Pancreas (tissue), 8 donors: Measurements from ENCODE around the gene SETD1B. TPM values are rescaled to one million over a fixed set of nuclear protein-coding genes. Genes with fewer than 3 reads are reported as not detected.

Experiments
- polyA plus RNA-seq, 2 donors: library from polyadenylated mRNA; stranded (reverse); fragments of 200-250 nt; gene quantifications; one replicate each; pipeline ENCODE4 v1.2.3, GENCODE V29; 2013
- total RNA-seq, 6 donors: library from RNA; stranded (reverse); fragmentation: NEBNext Ultra II Directional in 4 of 6; extraction: Animal tissue kit (Norgen Biotek cat#: 25700) in 4 of 6; gene quantifications; one replicate each; pipeline versions ENCODE4 v1.2.1 to v1.2.4, GENCODE V29; 2021 to 2023
- donor health status: healthy with polysubstance abuse.
- donor health status: DM: no; HTN: no; CAD: no; lungs with moderate emphysema.
- donor health status: DM: no; HTN: no; CAD: no.
- donor health status: Bipolar disorder and iron deficiency.
- donor health status: DM: yes; HTN: yes; CAD: no.
- donor health status: DM: no; HTN: no; CAD: no.
- donor health status: DM: no; HTN: no; CAD: no.
- donor health status: DM: yes; HTN: yes; CAD: no.

The SETD1B gene
- total and polyA plus RNA-seq, 8 donors, result 9.2 to 18.5 (median 12.2) TPM

Other genes with a start within 250 kb of the SETD1B start
- gene KDM2B, start 223.0 kb upstream of the SETD1B start, total RNA-seq, result 10 to 100 TPM in 3 of 6 donors, 1 to 10 TPM in 3; 7.4 to 21.7 (median 9.8) TPM
- gene KDM2B, start 223.0 kb upstream of the SETD1B start, polyA plus RNA-seq, result 10 to 100 TPM; 10.6 to 11.6 TPM
- 10 to 100 TPM in 1 of 6 donors, 1 to 10 TPM in 5; 3.9 to 11.3 (median 5.8) TPM for gene ORAI1, start 177.5 kb upstream of the SETD1B start, total RNA-seq
- 1 to 10 TPM; 2.7 to 3.4 TPM for gene ORAI1, start 177.5 kb upstream of the SETD1B start, polyA plus RNA-seq
- gene MORN3, start 134.4 kb upstream of the SETD1B start, total RNA-seq, result under 1 TPM; 0.19 to 0.70 (median 0.46) TPM
- under 1 TPM; 0.49 to 0.99 TPM for gene MORN3, start 134.4 kb upstream of the SETD1B start, polyA plus RNA-seq
- gene TMEM120B, start 91.3 kb upstream of the SETD1B start, total RNA-seq, result 10 to 100 TPM in 3 of 6 donors, 1 to 10 TPM in 3; 8.2 to 13.0 (median 10.0) TPM
- 10 to 100 TPM; 11.6 to 19.8 TPM for gene TMEM120B, start 91.3 kb upstream of the SETD1B start, polyA plus RNA-seq
- gene RHOF, start 10.3 kb upstream of the SETD1B start, total RNA-seq, result 10 to 100 TPM in 1 of 6 donors, 1 to 10 TPM in 5; 3.6 to 12.6 (median 4.9) TPM
- gene RHOF, start 10.3 kb upstream of the SETD1B start, polyA plus RNA-seq, result 1 to 10 TPM; 2.8 to 5.6 TPM
- 1 to 10 TPM in 5 of 6 donors, under 1 TPM in 1; 0.71 to 3.0 (median 1.9) TPM for gene HPD, start 54.9 kb downstream of the SETD1B start, total RNA-seq
- 1 to 10 TPM; 2.8 to 3.9 TPM for gene HPD, start 54.9 kb downstream of the SETD1B start, polyA plus RNA-seq
- gene PSMD9, start 84.8 kb downstream of the SETD1B start, total RNA-seq, result 10 to 100 TPM; 22.4 to 32.8 (median 25.6) TPM
- gene PSMD9, start 84.8 kb downstream of the SETD1B start, polyA plus RNA-seq, result 10 to 100 TPM; 20.5 to 39.4 TPM
- gene CFAP251, start 114.6 kb downstream of the SETD1B start, total RNA-seq, result 1 to 10 TPM; 1.7 to 4.6 (median 2.9) TPM
- 1 to 10 TPM; 5.8 to 5.9 TPM for gene CFAP251, start 114.6 kb downstream of the SETD1B start, polyA plus RNA-seq
- 10 to 100 TPM in 3 of 6 donors, 1 to 10 TPM in 3; 8.3 to 13.4 (median 10.5) TPM for gene BCL7A, start 217.9 kb downstream of the SETD1B start, total RNA-seq
- 1 to 10 TPM; 6.9 to 8.3 TPM for gene BCL7A, start 217.9 kb downstream of the SETD1B start, polyA plus RNA-seq